PC-9 (cell line): ENCODE results near the gene EEF2K.

Experiments used
- EZH2 ChIP-seq: fragments of 200-600 bp; sonication (generic); IDR thresholded peaks from 2 replicates; pipeline ENCODE4 v1.8.0; 2017; ENCODE audit warnings: antibody characterized with exemption, low read depth
- TF ChIP-seq, protein P1 (sequence below): fragments of 200-600 bp; sonication (generic); conservative IDR thresholded peaks from 2 replicates; pipeline ENCODE4 v1.6.1; 2017; ENCODE audit warnings: mixed run types, antibody characterized with exemption, mild to moderate bottlenecking, moderate library complexity

DNA sequence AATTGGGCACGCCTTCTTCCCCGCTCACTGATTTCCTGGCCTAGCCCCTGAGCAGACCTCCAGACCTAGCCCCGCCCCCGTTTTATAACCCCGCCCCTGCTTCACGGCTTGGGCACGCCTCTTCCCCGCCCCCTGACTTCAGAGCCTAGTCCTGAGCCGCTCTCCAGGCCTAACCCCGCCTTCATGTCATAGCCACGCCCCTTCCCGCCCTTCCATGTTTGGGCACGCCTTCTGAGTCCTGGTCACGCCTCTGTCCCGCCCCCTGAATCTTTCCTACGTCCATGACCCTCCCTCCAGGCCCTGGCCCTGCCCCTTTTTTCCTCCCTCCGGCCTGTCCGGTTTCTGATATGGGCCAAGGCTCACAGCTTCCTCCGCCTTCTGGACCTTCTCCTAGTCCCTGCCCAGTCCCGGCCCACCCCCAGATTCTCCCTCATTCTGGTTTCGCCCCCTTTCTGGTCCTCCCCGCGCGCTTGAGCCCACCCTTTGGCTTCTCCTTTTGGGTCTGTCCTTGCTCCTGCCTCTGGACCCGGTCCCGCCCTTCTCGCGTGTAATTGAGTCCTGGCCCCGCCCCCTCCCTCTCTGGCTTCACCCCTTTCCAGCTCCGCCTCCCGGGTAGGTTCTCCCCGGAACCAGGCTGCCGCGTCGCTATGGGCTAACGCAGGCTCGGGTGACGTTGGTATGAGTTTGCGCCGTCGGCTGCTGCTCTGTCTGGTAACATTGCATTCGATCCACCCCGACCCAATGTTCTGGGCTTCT is 15.1 kb upstream of the EEF2K start:
- TF ChIP-seq, protein P1, sequence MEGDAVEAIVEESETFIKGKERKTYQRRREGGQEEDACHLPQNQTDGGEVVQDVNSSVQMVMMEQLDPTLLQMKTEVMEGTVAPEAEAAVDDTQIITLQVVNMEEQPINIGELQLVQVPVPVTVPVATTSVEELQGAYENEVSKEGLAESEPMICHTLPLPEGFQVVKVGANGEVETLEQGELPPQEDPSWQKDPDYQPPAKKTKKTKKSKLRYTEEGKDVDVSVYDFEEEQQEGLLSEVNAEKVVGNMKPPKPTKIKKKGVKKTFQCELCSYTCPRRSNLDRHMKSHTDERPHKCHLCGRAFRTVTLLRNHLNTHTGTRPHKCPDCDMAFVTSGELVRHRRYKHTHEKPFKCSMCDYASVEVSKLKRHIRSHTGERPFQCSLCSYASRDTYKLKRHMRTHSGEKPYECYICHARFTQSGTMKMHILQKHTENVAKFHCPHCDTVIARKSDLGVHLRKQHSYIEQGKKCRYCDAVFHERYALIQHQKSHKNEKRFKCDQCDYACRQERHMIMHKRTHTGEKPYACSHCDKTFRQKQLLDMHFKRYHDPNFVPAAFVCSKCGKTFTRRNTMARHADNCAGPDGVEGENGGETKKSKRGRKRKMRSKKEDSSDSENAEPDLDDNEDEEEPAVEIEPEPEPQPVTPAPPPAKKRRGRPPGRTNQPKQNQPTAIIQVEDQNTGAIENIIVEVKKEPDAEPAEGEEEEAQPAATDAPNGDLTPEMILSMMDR: no peak
- no peak for TF ChIP-seq EZH2
